Measurements from ENCODE around the gene CACNB2.
"Not testable (repeated sequence)": the region's sequence is repeated elsewhere in the genome, so short reads cannot be mapped to it uniquely, and the experiment has no call there.

The CACNB2 gene

DNA sequence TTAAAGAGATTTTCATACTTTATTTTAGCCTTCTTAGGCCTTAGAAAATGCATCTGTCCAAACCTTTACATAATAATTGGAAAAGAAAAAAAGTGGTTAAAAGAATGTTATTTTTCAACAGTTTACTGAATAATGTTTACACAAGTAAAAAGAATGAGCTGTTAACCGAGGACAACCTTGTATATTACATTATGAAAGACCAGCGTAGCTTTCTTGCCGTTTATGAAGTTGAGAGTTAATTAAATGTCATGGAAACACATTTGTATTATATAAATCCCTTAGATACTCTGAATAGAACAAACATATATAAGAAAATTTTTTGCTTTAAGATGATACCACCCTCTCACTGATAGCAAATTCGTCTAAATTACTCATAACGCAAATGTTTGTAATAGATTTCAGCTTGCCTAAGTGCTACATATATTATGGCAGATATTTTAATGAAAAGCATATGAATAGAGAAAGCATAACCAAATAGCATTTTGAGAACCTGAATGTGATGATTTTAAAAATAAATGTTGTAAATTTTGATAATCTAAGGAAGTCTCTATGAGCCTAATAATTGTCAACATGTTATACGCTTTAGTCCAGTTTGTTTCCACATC is 9.1 kb downstream of the CACNB2 start:
- DNase-seq, result no peak

DNA sequence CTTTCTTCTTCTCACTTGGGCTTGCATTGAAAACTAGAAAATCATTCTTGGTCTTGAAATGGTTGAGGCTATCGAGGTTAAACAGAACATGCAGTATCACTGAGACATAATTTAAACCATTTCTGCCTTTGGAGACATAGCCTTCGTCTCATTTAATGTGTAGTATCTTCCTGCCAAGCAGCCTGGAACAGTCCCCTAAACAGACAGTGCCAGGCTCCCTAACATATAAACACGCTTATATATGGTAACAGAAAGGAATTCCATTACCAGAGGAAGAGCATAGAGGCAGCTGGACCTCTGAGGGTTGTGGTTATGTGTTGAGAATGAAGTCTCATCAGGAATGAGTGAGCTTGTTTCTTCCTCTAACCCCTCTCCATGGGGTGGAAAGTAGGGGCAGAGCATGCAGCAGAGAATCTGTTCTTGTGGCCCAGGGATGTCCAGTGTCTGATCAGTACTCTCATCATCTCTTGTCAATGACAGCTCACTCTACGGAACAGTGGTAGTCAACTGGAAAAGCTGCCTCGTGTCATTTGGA is 11.2 kb downstream of the CACNB2 start:
- DNase-seq, result no peak

DNA sequence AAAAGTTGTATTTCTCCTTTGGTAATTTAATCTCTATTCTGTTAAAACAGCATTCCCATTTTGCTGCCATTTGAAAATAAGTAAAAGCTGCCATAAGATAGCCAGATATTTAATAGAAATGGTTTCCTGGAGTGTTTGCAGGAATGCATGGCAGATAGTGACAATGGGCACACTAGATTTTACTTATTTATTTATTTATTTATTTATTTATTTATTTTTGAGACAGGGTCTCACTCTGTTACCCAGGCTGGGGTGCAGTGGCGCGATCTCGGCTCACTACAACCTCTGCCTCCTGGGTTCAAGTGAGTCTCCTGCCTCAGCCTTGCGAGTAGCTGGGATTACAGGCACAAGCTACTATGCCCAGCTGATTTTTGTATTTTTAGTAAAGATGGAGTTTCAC is 13.2 kb downstream of the CACNB2 start:
- not testable (repeated sequence) for DNase-seq

DNA sequence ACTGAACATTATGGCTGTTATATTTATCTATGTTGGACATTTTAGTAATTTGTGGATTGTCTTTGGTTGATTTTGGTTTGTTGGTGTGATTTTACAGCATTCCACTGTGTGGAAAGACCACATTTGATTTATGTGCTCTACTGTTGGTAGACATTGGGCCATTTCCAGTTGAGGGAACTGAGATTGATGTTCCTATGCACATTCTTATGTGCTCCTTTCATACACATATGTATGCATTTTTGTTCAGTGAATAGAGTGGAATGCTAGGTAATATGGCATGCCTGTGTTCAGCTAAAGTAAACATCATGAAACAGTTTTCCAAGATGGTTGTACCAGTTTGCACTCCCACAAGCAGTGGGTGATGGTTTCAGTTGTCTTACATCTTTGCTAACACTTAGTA is 15.1 kb downstream of the CACNB2 start:
- no peak for DNase-seq

DNA sequence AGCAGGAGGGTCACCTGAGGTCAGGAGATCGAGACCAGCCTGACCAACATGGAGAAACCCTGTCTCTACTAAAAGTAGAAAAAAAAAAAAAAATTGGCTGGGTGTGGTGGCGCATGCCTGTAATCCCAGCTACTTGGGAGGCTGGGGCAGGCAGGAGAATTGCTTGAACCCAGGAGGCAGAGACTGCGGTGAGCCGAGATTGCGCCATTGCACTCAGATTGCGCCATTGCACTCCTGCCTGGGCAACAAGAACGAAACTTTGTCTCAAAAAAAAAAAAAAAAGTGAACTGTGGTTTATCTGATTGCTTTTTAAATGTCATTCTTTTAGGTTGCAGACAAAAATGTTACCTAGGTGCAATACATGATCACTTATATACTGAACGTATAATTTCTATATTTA is 16.6 kb downstream of the CACNB2 start:
- not testable (repeated sequence) for DNase-seq

DNA sequence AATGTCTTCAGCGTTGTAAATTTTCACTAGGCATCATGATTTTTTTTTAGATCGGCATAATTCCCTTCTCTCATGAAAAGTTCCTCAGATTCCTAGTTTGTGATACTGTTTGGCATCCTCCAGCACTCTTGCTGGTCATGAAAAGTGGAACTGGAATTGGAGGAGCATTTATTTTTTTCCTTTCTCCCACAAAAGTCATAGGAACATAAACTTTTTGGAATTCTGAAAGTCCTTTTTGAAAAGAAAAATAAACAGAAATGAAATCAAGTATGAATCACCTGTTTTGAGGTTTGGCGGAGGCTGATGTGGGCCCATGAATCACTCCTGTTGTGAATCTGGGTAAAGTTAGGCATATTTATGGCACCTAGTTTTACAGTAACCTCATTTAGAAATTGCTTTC is 17.7 kb downstream of the CACNB2 start:
- DNase-seq, result no peak

DNA sequence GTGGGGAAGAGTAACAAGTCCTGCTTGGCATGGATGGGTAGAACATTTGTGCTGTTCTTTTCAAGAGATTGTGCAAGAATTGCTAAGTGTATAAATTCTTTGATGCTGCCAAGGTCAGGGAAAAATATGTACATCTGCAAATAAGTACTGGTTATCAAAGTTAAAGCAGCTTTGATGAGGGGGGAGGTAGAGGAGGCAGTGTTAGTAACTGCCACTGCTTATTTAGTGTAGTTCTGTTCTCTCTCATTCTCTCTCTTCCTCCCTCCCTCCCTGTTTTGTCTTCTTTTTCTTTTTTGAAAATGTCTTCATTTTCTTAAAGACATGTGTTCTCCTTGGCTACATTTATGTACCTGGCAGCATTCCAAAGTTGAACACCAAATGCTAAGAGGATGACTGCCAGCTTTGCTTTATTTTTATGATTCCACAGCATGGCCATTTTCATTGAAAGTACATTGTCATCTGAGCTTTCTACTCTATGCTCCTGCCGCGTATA is 18.6 kb downstream of the CACNB2 start:
- no peak for DNase-seq

DNA sequence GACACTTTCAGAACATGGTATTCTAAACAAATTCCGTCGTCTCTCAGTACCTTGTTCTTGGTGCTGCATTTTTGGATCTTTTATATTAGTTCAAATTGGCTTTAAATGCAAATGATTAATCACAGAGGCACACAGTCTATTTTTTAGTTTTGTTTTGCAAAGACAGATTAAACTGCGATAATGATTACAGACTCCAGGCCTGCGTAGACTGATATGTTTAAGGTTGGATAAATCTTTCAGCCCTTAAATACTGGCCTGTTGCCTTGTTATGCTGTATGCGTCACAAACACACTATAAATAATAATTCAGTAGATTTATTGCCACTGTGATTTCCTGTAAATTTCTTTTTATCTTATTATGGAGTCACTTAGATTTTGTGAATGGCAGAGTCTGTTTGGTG is 19.3 kb downstream of the CACNB2 start:
- DNase-seq, result no peak

DNA sequence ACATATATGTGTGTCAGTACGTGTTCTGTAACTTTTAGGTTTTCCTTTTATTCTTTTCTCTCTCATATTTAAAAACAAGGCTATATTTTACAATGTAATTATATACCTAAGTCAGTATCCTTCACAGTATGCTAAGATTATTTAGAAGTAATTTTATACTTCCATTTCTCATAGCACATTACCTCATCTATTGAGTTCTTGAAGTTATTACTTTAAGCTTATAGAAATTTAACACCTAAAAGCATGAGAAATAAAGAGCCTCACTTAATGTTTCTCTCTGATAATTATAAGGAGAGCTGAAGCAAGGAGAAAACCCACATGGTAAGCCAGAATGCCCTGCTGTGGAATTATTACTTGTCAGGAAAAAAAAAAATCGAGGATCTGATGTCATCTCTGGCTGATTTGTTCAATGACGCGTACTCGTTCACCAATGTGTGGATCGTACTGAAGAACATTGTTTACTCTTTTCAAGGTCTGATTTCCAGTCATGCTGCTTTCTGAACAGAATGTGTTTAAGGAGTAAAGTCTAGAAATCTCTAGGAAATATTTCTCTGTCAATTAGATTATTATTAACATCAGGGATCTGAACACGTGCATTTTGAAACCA is 21.9 kb downstream of the CACNB2 start:
- no peak for DNase-seq

DNA sequence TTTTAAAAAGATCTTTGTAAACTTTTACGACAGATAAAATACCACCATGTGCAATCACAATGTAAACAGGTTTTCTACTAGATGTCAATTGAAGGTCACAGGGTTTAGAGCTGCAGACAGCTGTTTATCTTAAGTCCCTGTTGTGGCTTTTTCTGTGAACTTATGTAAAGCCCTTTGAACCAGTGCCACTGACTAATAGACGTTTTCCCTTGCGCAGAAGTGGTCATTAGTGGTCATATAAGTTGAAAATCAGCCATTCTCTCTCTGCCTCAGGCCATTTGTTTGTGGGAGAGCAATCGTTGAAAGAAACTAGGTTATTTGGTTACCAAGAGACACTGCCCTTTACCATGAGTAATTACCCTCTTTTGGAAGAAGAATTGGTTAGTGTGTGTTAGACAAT is 23.9 kb downstream of the CACNB2 start:
- no peak for DNase-seq

DNA sequence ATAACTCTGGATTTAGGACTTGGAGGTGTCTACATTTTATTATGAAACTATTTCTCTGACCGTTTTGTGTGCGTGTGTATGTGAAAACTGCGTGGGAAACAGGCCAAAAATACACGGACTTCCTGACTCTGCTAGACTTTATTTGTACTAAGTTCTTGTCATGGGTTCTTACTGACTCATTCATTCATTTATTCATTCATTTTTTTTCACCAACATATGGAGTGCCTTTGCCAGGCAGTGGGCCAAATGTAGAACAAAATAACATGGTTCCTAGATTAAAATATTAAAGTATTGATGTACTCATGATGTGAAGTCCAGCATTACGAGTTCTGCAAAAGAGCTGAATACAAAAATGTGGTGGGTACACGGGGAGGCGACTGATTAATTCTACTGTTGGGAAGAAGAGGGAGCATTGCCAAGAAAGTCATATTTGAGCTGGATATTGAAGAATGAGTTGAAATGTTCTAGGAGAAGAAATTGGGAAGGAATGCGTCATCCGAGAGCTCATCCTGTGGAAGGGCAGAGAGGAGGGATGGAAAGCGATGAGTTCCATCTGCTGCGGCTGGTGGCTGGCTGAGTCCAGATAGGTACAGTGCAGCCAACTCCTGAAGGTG is 24.6 kb downstream of the CACNB2 start:
- DNase-seq, result no peak

DNA sequence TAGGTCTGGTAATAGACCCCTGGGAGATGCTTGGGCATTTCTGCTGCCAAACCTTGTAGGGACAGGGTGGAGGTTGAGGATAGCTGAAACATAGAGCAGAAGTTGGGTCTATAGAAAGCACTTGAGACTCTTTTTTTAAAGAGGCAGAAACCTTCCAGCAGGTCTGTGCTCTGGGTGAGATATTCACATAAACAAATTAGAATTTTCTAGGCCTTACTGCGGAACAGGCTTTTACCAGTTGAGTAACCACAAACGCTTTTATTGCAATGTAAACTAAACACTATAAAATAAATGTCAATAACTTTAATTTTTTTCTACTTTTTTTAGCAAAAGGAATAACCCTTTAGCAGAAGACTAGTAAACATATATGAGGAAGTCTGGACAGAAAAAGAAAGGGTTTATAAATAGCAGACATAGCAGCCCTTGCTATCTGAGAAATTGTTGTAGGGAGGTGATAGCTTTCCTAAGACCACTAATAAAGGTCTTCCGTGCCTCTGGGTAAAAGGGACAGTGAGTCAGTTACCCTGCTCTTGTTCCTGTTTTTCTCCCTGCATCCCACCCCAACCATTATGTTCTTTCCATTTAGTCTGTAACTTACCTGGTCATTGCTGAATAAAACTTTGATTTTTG is 38.7 kb downstream of the CACNB2 start:
- no peak for DNase-seq

DNA sequence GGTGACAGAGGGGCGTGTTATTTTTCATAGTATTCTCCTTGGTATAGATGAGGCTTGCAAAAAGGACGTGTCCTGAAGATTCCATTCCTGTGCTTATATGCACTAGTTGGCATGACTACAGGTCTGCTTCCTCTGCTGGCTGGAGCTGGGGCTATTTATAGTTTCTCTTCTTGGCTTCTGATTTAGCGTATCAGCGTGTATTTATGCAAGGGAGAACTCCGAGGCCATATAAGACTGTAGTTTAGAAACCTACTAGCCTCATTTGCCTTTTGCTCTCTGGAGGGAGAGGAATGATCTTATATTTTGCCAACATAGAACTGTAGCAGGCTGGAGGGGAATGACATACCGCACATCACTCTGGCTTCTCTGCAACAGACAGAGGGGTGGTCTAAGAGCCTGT is 39.7 kb downstream of the CACNB2 start:
- DNase-seq, result no peak

DNA sequence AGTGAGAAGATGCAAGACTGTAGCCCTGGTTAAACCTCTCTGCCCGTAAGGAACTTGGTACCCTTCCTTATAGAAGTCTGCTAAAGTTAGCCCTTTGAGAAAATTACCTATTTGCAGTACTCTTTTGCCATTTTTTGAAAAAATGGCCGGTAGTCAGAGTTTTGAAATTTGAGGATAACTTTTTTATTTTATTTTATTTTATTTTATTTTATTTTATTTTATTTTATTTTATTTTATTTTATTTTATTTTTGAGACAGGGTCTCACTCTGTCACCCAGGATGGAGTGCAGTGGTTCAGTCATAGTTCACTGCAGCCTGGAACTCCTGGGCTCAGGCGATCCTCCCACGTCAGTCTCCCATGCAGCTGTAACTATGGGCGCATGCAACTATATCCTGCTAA is 41.2 kb downstream of the CACNB2 start:
- not testable (repeated sequence) for DNase-seq

DNA sequence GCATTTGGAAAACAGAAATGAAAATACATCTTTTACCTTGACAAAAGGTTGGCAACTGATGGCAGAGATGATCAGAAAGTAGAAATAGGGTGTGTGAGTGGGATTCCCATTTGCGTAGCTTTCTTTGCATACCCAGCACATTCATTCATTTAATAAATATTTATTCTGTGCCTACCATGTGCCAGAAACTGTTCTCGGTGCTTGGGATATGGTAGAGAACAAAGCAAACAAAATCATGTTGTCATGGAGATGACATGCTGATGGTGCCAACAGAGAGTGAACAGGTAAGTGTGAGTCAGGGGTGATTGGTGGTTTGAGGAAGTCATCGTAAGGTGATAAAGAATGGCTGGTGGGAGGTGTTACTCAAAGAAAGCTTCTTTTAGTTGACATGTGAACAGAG is 45.4 kb downstream of the CACNB2 start:
- DNase-seq, result no peak

DNA sequence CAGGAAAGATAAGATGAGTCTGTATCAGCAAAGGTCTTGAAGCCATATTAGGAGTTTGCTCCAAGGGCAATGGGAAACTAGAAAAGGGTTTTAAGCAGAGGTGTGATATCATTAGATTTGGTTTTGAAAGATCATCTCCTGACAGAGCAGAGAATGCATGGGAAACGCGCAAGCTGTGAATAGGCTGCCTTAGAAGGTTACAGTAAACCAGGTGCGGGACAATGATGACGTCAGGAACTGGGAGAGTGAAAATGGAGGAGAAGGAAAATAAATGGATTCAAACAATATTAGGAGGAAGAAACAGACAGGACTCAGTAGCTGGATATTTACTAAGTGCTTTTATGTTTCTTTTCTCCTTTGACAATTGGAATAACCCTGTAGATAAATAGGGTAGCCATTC is 50.6 kb downstream of the CACNB2 start:
- DNase-seq, result no peak

DNA sequence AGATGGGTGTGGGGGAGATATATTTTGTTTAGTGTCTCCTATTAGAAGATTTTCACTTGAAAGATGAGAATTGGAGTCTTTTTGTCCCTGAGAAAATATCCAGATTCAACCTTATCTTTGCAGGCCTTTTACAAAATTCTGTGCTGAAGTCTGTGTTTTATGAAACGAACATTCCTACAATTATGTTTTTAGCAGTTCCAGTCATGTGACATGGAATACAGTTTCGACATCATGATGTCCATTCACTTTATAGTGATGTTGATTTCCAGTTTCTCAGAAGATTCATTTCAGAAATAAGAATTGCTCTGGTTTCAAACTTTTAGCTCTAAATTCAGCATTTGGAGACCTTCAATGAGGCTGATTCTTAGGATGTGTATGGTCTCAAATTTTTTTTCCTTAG is 54.4 kb downstream of the CACNB2 start:
- no peak for DNase-seq

DNA sequence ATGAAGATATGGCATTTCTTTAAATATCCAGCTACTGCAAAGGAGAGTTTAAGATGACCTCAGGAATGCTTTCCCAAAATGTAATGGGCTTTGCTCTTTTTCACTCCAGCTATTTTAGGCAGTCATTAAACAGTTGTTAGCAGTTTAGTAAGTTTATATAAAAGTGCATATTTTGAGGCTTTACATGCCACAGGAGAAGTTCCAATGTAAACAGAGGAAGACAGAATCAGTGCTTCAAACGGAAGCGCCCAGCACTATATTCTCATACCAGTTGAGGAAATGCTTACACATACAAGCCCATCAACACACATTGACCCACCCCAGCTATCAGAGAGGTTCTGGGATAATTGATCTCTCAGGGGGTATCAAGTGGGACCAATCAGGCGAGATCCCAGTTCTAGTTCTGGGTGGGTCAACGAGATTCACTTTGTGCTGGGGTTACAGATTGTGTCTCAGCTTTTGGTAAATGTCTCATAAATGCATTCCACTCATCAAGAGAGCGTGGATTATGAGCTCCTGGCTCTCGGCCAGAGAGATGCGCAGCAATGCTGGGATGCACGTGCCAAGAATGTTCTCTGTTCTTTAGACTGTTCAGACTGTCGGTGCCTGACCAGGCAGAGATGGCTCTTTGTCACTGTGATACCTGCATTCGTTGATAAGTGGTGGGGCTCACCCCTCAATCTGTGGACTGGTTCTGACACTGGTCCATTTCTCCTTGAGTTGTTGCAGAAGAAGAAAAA is 55.0 kb downstream of the CACNB2 start:
- DNase-seq, result no peak

DNA sequence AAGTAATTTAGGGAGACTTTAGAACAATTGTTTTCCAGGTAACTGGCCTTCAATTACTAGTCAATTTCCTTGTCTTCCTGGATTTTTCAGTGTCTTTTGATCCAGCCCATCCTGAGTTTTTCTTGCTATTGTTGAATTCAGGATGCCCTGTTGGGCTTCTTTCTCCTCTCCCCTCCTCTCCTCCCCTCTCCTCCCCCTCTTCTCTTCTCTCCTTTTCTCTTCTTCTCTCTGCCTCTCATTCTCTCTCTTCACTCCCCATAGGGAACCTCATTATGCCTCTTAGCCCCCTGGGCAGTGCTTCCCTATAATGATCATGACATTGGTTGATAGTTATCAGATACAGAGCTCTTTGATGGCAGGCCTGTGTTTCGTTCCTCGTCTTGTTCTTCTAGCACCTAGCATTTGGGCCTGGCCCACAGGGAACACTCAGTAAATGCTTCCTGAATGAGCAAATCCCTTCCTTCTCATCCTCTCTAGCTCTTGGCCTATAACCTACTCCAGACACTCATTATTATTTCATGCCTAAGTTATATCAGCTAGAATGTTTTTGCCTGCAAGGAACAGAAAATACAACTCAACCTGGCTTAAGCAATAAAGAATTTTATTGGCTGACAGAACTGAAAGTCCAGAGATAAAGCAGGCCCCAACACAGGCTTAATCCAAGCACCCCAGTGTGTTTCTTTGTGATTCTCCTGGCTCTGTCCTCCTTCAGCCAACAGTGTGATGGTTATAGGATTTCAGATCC is 56.8 kb downstream of the CACNB2 start:
- no peak for DNase-seq

DNA sequence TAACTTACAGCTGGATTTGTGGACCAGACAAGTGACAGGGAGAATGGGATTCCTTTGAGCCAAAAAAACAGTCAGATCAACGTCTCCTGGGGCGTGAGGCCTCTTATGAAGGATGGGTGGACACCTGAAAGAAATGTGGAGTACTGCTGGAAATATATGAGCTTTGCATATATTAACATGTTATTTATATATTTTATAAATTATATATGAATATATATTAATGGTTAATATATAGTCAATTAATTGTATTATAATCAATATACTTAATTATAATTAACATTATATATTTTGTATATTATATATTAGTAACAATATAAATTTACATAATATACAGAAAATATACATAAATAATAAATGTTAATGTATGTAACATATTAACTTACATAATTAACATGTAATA is 57.5 kb downstream of the CACNB2 start:
- no peak for DNase-seq

DNA sequence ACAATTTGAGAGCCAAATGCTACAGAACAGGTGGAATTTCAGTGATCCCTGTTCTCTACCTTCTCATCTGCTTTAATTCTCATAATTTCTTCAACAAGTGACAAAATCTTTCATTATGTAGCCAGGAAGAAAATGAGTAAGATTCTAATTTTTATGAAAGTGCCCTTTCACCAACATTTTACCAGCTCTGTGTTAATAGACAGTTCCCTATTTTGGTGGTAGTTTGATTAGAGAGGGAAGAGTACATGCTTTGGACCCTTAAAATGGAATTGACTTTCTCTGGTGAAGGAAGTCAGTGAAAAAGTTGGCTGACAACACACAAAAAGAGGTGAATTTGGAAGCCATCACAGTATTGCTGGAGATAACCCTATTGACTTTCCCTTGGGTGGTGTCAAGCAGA is 61.7 kb downstream of the CACNB2 start:
- no peak for DNase-seq

DNA sequence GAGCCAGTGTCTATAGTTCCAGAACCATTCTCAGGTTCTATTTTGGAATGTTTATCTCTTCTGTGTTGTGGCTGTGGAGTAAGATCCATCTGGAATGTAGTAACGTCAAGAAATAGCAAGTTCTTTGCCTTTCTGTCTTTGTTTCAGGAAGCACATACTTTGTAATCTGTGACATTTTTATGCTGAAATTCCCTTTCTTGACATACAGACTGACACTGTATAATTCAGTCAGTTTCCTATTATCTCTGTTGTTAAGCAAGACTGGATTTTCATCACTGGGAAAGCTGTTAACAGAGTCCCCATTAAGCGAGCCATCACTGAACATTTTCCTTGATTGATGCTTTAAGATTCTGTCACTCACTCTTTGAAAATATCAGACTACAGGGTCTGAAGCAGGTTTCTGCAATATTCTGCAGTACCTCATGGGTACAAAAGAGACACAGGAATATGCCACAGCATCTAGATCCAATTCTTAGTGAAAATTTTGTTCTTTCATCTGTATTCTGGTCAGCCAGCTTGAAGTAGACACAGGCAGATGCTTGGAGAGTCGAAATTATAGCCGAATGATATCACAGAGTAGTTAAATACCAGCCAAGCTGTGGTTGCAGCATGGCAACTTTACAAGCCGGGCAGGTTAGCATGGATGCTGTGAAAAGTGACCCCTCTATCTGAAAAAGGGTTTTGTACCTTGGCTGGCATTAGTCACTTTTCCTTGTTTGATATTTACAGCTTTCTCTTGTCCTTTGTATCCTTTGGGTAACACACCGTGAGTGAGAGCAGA is 62.6 kb downstream of the CACNB2 start:
- no peak for DNase-seq
